ENCODE measurements around the gene PLCB1. TPM values are rescaled to one million over a fixed set of nuclear protein-coding genes. Genes with fewer than 3 reads are reported as not detected.

Gene PLCB1
- total RNA-seq, 2 experiments from 2014 or later, result 0.63 to 1.5 TPM

DNA sequence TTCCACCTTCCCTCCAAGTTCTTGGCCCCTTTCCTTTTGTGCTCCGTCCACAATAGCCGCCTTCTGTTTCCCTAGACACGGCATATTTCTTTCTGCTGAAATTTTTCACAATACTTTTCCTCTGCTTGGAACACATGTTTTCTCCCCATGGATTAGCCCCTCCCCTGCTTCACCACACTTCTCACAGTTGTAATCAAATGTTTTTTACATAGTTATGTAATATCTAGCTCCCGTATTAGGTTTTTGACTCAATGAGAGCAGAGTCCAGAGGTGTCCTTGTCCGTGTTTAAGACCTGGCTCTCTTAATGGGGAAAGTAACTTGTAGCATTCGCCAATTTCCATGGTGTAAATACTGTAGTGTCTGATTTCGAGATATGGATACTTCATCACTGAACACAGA is 34.7 kb downstream of the PLCB1 start:
- DNase-seq (no peak), ATAC-seq (no peak)
- Mint-ChIP-seq H3K4me3 (no peak overlapping the region), H3K9me3 (ENCODE audit: insufficient read depth) (no peaks in the 10 kb centered on the region), H3K4me1 (ENCODE audit: low read depth) (peaks cover 1% of the 10 kb centered on the region), H3K27ac (no peak overlapping the region), H3K36me3 (ENCODE audit: low read depth) (no peaks in the 10 kb centered on the region), H3K27me3 (ENCODE audit: low read depth) (no peaks in the 10 kb centered on the region)
- CTCF ChIA-PET, result interaction anchor here (1.9 kb wide), 1 partner anchor 36 kb away, joined by 4 read pairs; the partner anchor contains the start of gene PLCB1
- POLR2A ChIA-PET, result no interaction called here

DNA sequence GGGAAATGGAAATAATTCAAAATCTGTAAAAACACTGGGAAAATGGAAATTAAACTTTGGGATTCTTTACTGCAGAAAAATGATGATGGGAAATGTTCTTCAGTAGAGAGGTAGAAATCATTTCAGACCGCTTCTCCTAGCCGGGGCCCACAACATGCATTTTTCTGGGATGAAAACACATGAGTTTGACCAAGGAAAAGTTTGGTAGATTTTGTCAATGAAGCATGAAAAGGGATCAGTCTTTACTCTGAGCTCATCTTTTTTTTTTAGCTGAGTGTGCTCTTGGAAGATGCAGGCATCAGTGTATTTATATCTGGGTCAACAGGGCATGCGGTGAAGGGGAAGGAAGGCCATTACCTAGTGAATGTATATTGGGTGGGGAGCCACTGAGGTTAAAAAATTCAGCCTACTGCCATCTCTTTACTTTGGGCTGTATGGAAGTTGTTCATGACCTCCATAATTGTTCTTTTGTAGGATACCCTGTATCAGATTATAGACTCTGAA is 36.8 kb downstream of the PLCB1 start:
- Mint-ChIP-seq H3K4me3 (no peak overlapping the region), H3K36me3 (ENCODE audit: low read depth) (no peaks in the 10 kb centered on the region), H3K9me3 (ENCODE audit: insufficient read depth) (no peaks in the 10 kb centered on the region), H3K27me3 (ENCODE audit: low read depth) (no peaks in the 10 kb centered on the region), H3K4me1 (ENCODE audit: low read depth) (no peaks in the 10 kb centered on the region), H3K27ac (no peak overlapping the region)
- CTCF ChIA-PET, result no interaction called here
- POLR2A ChIA-PET, result no interaction called here
- no peak for DNase-seq
- ATAC-seq, result no peak

DNA sequence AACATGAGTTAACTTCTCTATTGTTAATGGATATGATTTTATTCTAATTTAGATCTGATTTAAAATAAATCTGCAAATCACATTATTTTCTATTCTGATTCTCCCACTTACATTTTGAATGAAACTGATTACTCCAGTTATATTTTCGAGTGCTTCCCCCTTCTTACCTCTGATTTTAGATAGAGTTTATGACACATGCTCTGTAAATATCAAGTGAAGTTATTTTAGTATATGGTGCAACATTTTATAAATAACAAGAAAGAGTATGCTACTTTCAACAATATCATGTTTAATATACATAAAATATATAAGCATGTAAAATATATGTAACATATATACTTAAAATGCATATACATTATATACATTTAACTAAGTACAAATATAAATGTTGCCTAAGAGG is 38.9 kb downstream of the PLCB1 start:
- Mint-ChIP-seq H3K9me3 (ENCODE audit: insufficient read depth) (no peaks in the 10 kb centered on the region), H3K27me3 (ENCODE audit: low read depth) (no peaks in the 10 kb centered on the region), H3K4me1 (ENCODE audit: low read depth) (no peaks in the 10 kb centered on the region), H3K4me3 (no peak overlapping the region), H3K36me3 (ENCODE audit: low read depth) (no peaks in the 10 kb centered on the region), H3K27ac (no peak overlapping the region)
- DNase-seq, result no peak
- POLR2A ChIA-PET, result no interaction called here
- ATAC-seq, result no peak
- CTCF ChIA-PET, result no interaction called here

DNA sequence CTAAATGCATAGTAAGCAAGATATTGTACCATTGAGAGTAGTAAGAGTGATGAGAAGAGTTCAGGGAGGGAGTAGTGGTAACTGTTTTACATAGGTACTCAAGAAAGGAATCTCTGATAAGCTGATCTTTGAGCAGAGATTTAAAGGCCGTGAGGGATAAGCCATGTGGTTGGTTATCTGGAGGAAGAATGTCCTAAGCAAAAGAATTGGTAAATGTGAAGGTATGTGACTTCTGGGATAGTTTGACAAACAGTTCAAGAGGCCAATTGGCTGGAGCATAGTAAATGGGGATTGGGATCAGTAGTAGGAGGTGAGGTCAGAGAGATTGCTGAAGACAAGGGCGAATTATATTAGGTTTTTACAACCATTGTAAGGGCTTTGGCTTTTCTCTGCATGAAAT is 40.1 kb downstream of the PLCB1 start:
- no peak for ATAC-seq
- CTCF ChIA-PET, result no interaction called here
- Mint-ChIP-seq H3K4me3 (no peak overlapping the region), H3K9me3 (ENCODE audit: insufficient read depth) (no peaks in the 10 kb centered on the region), H3K27ac (no peak overlapping the region), H3K4me1 (ENCODE audit: low read depth) (no peaks in the 10 kb centered on the region), H3K36me3 (ENCODE audit: low read depth) (no peaks in the 10 kb centered on the region), H3K27me3 (ENCODE audit: low read depth) (no peaks in the 10 kb centered on the region)
- POLR2A ChIA-PET, result no interaction called here
- DNase-seq, result no peak

DNA sequence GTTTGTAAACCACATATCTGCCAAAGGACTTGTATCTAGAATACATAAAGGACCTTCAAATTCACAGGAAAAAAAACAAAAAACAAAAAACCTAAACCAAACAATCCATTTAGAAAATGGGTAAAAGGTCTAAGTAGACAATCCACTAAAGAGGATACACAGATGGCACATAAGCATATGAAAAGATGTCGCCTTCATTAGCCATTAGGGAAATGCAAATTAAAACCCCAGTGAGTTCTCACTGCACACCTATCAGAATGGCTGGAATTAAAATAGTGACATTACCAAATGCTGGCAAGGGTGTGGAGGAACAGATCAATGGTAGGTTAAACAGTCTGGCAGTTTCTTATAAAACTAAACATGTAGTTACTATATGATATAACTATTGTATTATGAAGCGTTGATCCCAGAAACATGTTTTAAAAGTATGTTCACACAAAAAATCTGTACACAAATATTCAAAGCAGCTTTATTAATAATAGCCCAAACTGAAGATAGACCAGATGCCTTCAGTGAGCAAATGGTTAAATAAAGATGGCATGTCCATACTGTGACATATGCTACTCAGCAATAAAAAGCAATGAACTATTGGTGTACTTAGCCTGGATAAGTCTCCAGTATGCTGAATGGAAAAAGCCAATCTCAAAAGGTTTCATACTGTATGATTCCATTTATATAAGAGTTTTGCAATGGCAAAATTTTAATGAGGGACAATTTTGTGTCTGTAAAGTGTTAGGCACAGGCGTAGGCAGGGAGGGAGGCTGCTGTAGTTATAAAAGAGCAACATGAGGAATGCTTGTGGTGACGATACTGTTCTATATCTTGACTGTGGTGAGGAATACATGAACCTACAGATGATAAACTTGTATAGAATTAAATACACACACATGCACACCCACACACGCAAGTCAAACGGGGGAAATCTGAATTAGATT is 43.9 kb downstream of the PLCB1 start:
- Mint-ChIP-seq H3K36me3 (ENCODE audit: low read depth) (no peaks in the 10 kb centered on the region), H3K9me3 (ENCODE audit: insufficient read depth) (no peaks in the 10 kb centered on the region), H3K27me3 (ENCODE audit: low read depth) (no peaks in the 10 kb centered on the region), H3K4me3 (no peak overlapping the region), H3K27ac (no peak overlapping the region), H3K4me1 (ENCODE audit: low read depth) (no peaks in the 10 kb centered on the region)
- ChIA-PET POLR2A (no interaction called here), CTCF (no interaction called here)
- DNase-seq (no peak), ATAC-seq (no peak)

DNA sequence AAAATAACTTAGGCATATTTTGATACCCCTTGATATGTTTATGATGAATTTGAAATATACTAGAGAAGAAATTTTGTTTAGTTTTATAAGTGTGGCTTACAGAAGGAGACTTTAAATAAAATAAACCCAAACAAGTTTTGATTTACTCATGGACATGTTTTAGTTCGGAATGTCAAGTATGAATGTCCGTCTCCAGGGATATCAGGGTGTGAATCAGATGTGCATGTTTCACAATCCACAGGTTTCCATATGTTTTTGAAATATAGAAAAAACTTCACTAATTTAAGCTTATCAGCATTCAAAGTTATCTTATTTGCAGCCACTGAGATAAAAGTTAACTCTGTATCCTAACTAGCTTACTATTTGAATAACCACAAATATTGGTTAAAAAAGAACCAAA is 51.5 kb downstream of the PLCB1 start:
- H3K4me3 Mint-ChIP-seq, result no peak overlapping the region
- ATAC-seq (no peak), DNase-seq (no peak)
- H3K4me1 Mint-ChIP-seq (ENCODE audit: low read depth), result no peaks in the 10 kb centered on the region
- no peaks in the 10 kb centered on the region for H3K9me3 Mint-ChIP-seq (ENCODE audit: insufficient read depth)
- no peak overlapping the region for H3K27ac Mint-ChIP-seq
- peaks cover 1% of the 10 kb centered on the region for H3K27me3 Mint-ChIP-seq (ENCODE audit: low read depth)
- CTCF ChIA-PET, result no interaction called here
- POLR2A ChIA-PET, result no interaction called here
- no peaks in the 10 kb centered on the region for H3K36me3 Mint-ChIP-seq (ENCODE audit: low read depth)

DNA sequence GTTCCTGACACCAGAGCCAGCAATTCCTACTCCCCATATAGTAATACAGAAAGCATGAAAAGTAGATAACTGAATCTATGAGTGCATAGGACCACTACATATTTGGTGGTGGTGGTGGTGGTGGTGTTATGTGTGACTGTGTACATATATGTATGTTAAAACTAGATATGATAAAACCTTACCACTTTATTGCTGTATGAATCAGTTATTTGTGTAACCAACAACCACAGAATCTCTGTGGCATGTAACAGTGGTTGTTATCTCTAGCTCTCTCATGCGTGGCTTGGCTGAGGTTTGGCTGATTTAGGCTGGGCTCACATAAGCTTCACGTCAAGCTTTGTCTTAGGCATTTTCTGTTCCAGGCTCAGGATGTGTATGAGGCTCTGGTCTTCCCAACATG is 55.7 kb downstream of the PLCB1 start:
- Mint-ChIP-seq H3K36me3 (ENCODE audit: low read depth) (no peaks in the 10 kb centered on the region), H3K9me3 (ENCODE audit: insufficient read depth) (no peaks in the 10 kb centered on the region), H3K27ac (no peak overlapping the region), H3K4me3 (no peak overlapping the region), H3K27me3 (ENCODE audit: low read depth) (peaks cover 1% of the 10 kb centered on the region), H3K4me1 (ENCODE audit: low read depth) (no peaks in the 10 kb centered on the region)
- no peak for ATAC-seq
- ChIA-PET CTCF (no interaction called here), POLR2A (no interaction called here)
- DNase-seq, result no peak

DNA sequence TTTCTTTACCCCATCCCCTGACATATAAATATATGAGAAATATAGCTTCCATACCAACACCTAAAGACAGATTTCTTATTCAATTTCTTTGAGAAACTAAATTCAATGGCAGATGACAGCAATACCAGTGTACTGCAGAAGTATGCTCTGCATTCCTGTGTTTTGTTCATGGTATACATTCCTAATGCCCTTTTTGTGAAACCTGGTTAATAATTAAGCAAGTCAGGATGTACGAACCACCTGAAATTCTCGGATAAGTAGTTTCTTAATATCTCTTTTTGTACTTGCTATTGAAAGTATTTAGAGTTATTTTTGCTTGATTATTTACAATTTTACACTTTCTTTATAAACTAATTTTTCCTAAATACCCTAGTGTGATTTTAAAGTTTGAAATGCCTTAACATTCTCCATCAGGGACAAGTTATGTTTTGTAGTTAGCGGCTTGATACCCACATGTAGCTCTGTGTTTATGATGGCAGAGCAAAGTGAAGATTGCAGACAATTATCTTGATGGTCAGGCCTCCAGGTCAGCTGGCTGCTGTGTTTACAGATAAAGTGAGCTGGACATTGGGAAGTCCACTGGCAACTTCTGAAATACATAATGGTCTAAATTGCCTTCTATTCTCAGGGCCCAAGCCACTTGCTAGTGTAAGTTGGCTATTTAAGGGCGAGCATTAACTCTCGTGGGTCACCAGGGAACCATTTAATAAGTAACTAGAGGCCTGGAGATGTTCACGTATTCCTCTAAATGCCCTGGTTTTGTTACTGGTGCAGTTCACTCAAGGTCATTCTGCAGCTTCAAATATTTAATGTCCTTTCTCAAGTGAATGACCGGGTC is 58.2 kb downstream of the PLCB1 start:
- Mint-ChIP-seq H3K27me3 (ENCODE audit: low read depth) (no peaks in the 10 kb centered on the region), H3K9me3 (ENCODE audit: insufficient read depth) (no peaks in the 10 kb centered on the region), H3K36me3 (ENCODE audit: low read depth) (no peaks in the 10 kb centered on the region), H3K27ac (no peak overlapping the region), H3K4me3 (no peak overlapping the region), H3K4me1 (ENCODE audit: low read depth) (no peaks in the 10 kb centered on the region)
- no peak for ATAC-seq
- DNase-seq, result no peak
- POLR2A ChIA-PET, result no interaction called here
- CTCF ChIA-PET, result no interaction called here

DNA sequence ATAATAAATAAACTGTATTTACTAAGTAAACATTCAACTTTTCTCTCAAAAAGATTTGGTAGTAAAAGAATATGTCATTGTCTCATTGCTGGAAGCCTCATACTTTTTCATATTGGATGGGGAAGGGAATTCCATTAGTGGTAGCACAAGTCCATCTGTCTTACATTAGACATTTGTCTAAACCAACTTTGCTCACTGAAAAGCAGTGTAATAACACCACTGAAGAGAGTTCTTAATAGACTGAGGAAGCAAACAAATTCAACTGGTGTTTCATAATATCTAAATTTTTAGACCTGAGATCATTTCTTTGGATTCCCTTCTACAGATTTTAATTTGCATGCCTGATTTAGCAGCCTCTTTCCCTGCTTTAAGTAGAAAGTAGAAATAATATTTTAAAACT is 62.7 kb downstream of the PLCB1 start:
- no peaks in the 10 kb centered on the region for H3K9me3 Mint-ChIP-seq (ENCODE audit: insufficient read depth)
- H3K27me3 Mint-ChIP-seq (ENCODE audit: low read depth), result no peaks in the 10 kb centered on the region
- DNase-seq (no peak), ATAC-seq (no peak)
- no peaks in the 10 kb centered on the region for H3K36me3 Mint-ChIP-seq (ENCODE audit: low read depth)
- no peak overlapping the region for H3K27ac Mint-ChIP-seq
- ChIA-PET CTCF (no interaction called here), POLR2A (no interaction called here)
- no peaks in the 10 kb centered on the region for H3K4me1 Mint-ChIP-seq (ENCODE audit: low read depth)
- no peak overlapping the region for H3K4me3 Mint-ChIP-seq

DNA sequence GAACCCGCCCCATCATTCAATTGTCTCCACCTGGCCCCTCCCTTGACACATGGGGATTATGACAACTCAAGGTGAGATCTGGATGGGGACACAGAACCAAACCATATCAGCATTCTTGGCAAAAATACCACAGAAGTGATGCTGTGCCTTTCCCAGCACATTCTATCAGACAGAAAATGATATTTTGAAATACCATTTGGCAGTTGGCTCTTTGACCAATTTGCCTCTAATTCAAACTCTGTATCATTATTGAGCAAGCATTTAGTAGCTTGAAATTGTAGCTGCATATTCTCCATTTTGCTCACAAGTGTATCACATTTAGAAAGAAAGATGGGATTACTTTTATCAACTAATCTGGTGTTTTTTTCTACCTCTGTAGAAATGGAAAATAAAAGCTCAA is 64.0 kb downstream of the PLCB1 start:
- no peak for DNase-seq
- CTCF ChIA-PET, result no interaction called here
- H3K4me1 Mint-ChIP-seq (ENCODE audit: low read depth), result no peaks in the 10 kb centered on the region
- H3K27ac Mint-ChIP-seq, result no peak overlapping the region
- H3K36me3 Mint-ChIP-seq (ENCODE audit: low read depth), result no peaks in the 10 kb centered on the region
- POLR2A ChIA-PET, result no interaction called here
- H3K4me3 Mint-ChIP-seq, result no peak overlapping the region
- no peaks in the 10 kb centered on the region for H3K27me3 Mint-ChIP-seq (ENCODE audit: low read depth)
- no peak for ATAC-seq
- H3K9me3 Mint-ChIP-seq (ENCODE audit: insufficient read depth), result no peaks in the 10 kb centered on the region

DNA sequence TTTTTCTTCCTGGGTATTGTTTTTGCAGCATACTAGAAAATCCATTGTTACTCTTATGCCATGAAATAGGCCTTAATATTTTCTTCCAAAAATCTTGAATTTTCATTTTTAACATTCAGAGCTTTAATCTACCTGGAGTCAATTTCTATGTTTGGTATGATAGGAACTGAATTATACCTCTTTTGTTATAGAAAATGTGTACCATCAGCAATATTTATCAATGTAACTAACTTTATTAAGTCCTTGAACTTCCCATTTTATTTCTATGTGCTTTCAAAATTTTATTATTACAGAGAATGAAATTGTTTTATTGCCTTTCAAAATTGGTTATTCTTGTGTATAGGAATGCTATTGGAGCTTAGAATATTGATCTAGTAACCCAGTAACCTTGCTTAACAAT is 68.2 kb downstream of the PLCB1 start:
- no peak overlapping the region for H3K27ac Mint-ChIP-seq
- H3K27me3 Mint-ChIP-seq (ENCODE audit: low read depth), result no peaks in the 10 kb centered on the region
- no peaks in the 10 kb centered on the region for H3K36me3 Mint-ChIP-seq (ENCODE audit: low read depth)
- H3K9me3 Mint-ChIP-seq (ENCODE audit: insufficient read depth), result no peaks in the 10 kb centered on the region
- ATAC-seq, result no peak
- CTCF ChIA-PET, result interaction anchor here (0.7 kb wide), 1 partner anchor 548 kb away, joined by 3 read pairs; no protein-coding TSS in a partner anchor
- H3K4me3 Mint-ChIP-seq, result no peak overlapping the region
- no peaks in the 10 kb centered on the region for H3K4me1 Mint-ChIP-seq (ENCODE audit: low read depth)
- no peak for DNase-seq
- POLR2A ChIA-PET, result no interaction called here

DNA sequence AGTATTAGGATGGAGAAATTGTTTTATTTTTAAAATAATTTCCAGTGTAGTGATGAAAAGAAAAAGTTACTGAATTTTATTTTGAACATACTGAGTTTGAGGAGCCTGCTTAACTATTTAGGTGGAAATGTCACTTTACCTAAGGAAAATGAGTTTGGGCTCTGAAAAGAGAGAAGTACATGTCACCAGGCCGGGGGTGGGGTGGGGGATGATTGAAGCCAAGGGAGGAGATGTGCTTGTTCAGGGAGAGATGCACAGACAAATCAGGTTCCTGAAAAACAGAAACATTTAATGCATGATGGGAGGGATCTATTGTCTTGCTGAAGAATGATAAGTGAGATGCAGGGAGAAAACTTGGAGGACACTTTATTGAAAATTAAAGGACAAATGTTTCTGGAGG is 71.3 kb downstream of the PLCB1 start:
- Mint-ChIP-seq H3K27ac (no peak overlapping the region), H3K4me1 (ENCODE audit: low read depth) (no peaks in the 10 kb centered on the region), H3K4me3 (no peak overlapping the region), H3K36me3 (ENCODE audit: low read depth) (no peaks in the 10 kb centered on the region), H3K27me3 (ENCODE audit: low read depth) (peaks cover 2% of the 10 kb centered on the region), H3K9me3 (ENCODE audit: insufficient read depth) (no peaks in the 10 kb centered on the region)
- CTCF ChIA-PET, result no interaction called here
- DNase-seq (no peak), ATAC-seq (no peak)
- POLR2A ChIA-PET, result no interaction called here

Data from activated CD8-positive, alpha-beta T cell treated with anti-CD3 and anti-CD28 coated beads, Interleukin-2, amount 10 ng/mL, durations not matched to agents 7 days and 5 days (primary cell).